ENCODE data around the gene SDSL.

DNA sequence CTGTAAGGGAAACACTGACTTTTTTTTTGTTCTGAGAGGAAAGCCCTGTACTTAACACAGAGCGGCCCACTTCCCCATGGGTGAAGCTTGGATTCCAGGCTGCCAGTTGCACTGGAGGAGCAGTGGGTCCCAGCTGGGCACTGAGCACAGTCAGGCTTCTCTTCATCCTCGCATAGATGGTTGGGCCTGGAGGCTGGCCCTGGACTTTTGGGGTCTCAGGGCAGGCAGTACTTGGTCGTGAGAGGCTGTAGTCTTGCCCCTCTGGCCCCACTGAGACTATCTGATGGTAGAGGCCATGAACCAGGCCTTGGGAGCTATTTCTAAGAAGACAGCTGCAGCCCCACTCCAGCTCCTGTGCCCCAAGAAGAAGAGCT is 55.6 kb downstream of the SDSL start:
- TF ChIP-seq, protein P1, sequence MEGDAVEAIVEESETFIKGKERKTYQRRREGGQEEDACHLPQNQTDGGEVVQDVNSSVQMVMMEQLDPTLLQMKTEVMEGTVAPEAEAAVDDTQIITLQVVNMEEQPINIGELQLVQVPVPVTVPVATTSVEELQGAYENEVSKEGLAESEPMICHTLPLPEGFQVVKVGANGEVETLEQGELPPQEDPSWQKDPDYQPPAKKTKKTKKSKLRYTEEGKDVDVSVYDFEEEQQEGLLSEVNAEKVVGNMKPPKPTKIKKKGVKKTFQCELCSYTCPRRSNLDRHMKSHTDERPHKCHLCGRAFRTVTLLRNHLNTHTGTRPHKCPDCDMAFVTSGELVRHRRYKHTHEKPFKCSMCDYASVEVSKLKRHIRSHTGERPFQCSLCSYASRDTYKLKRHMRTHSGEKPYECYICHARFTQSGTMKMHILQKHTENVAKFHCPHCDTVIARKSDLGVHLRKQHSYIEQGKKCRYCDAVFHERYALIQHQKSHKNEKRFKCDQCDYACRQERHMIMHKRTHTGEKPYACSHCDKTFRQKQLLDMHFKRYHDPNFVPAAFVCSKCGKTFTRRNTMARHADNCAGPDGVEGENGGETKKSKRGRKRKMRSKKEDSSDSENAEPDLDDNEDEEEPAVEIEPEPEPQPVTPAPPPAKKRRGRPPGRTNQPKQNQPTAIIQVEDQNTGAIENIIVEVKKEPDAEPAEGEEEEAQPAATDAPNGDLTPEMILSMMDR (conservative IDR thresholded peaks at IDR 0.05; ENCODE audit: low read length), result no peak
- TF ChIP-seq EZH2phosphoT487 (IDR thresholded peaks at IDR 0.05; ENCODE audit: borderline replicate concordance), result no peak

Measured in Loucy (cell line).